ENCODE measurements around the gene MYH11.
A peak's percentile ranks its signal among the peaks of the same experiment; 100 is the strongest.
"Not testable (repeated sequence)": the region's sequence is repeated elsewhere in the genome, so short reads cannot be mapped to it uniquely, and the experiment has no call there.

The MYH11 gene

GRCh38 chr16:15677447-15677846 lies 179.4 kb downstream of the MYH11 start:
- TF ChIP-seq CTCF (IDR thresholded peaks at IDR 0.05; ENCODE audit: low read depth, low read length, missing control alignments) = no peak
- DNase-seq (ENCODE audit: extremely low read depth, low read depth) = no peak
- no peak overlapping the region for H3K4me3 ChIP-seq (replicated peaks; ENCODE audit: low read depth, low read length)

GRCh38 chr16:15676506-15676905 lies 180.3 kb downstream of the MYH11 start:
- H3K4me3 ChIP-seq (replicated peaks; ENCODE audit: low read depth, low read length) = no peak overlapping the region
- no peak for DNase-seq (ENCODE audit: extremely low read depth, low read depth)
- no peak for TF ChIP-seq CTCF (IDR thresholded peaks at IDR 0.05; ENCODE audit: low read depth, low read length, missing control alignments)

GRCh38 chr16:15674571-15674970 lies 182.3 kb downstream of the MYH11 start:
- TF ChIP-seq CTCF (IDR thresholded peaks at IDR 0.05; ENCODE audit: low read depth, low read length, missing control alignments) = no peak
- no peak overlapping the region for H3K4me3 ChIP-seq (replicated peaks; ENCODE audit: low read depth, low read length)
- no peak for DNase-seq (ENCODE audit: extremely low read depth, low read depth)

GRCh38 chr16:15672514-15673167 lies 184.2 kb downstream of the MYH11 start:
- no peak overlapping the region for H3K4me3 ChIP-seq (replicated peaks; ENCODE audit: low read depth, low read length)
- no peak for TF ChIP-seq CTCF (IDR thresholded peaks at IDR 0.05; ENCODE audit: low read depth, low read length, missing control alignments)
- DNase-seq (ENCODE audit: extremely low read depth, low read depth) = peak; percentile 94

- not testable (repeated sequence) for DNase-seq (ENCODE audit: extremely low read depth, low read depth); H3K4me3 ChIP-seq (replicated peaks; ENCODE audit: low read depth, low read length)
These were observed 184.7 kb downstream of the MYH11 start for GRCh38 chr16:15672127-15672513.

- no peak for DNase-seq (ENCODE audit: extremely low read depth, low read depth)
- H3K4me3 ChIP-seq (replicated peaks; ENCODE audit: low read depth, low read length) = no peak overlapping the region
- TF ChIP-seq CTCF (IDR thresholded peaks at IDR 0.05; ENCODE audit: low read depth, low read length, missing control alignments) = no peak
These were observed 185.2 kb downstream of the MYH11 start for GRCh38 chr16:15671530-15672117.

GRCh38 chr16:15667091-15667742 lies 189.6 kb downstream of the MYH11 start:
- DNase-seq (ENCODE audit: extremely low read depth, low read depth) = no peak
- H3K4me3 ChIP-seq (replicated peaks; ENCODE audit: low read depth, low read length) = no peak overlapping the region
- no peak for TF ChIP-seq CTCF (IDR thresholded peaks at IDR 0.05; ENCODE audit: low read depth, low read length, missing control alignments)

Measured in HFF-Myc (cell line).